ENCODE data around the gene AGER. TPM values are rescaled to one million over a fixed set of nuclear protein-coding genes. Genes with fewer than 3 reads are reported as not detected.
A peak's percentile ranks its signal among the peaks of the same experiment; 100 is the strongest.

AGER gene
- total and polyA plus RNA-seq, 9 of the 15 experiments (the other 6 are each of a cell fraction or from before 2014, with no cell fraction given) = 1.2 to 11.5 (median 4.1) TPM

- TF ChIP-seq, protein P1, sequence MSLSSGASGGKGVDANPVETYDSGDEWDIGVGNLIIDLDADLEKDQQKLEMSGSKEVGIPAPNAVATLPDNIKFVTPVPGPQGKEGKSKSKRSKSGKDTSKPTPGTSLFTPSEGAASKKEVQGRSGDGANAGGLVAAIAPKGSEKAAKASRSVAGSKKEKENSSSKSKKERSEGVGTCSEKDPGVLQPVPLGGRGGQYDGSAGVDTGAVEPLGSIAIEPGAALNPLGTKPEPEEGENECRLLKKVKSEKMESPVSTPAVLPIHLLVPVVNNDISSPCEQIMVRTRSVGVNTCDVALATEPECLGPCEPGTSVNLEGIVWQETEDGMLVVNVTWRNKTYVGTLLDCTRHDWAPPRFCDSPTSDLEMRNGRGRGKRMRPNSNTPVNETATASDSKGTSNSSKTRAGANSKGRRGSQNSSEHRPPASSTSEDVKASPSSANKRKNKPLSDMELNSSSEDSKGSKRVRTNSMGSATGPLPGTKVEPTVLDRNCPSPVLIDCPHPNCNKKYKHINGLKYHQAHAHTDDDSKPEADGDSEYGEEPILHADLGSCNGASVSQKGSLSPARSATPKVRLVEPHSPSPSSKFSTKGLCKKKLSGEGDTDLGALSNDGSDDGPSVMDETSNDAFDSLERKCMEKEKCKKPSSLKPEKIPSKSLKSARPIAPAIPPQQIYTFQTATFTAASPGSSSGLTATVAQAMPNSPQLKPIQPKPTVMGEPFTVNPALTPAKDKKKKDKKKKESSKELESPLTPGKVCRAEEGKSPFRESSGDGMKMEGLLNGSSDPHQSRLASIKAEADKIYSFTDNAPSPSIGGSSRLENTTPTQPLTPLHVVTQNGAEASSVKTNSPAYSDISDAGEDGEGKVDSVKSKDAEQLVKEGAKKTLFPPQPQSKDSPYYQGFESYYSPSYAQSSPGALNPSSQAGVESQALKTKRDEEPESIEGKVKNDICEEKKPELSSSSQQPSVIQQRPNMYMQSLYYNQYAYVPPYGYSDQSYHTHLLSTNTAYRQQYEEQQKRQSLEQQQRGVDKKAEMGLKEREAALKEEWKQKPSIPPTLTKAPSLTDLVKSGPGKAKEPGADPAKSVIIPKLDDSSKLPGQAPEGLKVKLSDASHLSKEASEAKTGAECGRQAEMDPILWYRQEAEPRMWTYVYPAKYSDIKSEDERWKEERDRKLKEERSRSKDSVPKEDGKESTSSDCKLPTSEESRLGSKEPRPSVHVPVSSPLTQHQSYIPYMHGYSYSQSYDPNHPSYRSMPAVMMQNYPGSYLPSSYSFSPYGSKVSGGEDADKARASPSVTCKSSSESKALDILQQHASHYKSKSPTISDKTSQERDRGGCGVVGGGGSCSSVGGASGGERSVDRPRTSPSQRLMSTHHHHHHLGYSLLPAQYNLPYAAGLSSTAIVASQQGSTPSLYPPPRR (CRISPR knock-in tag; IDR thresholded peaks at IDR 0.05; ENCODE audit: borderline replicate concordance) = peak; percentile 93
- peak in 2 of 3 experiments; percentile 24 to 60 for TF ChIP-seq YY1 (IDR thresholded peaks at IDR 0.05; ENCODE audit: borderline replicate concordance in 1 of 3, control insufficient read depth in 1 of 3, extremely low read depth in 1 of 3, insufficient read depth in 3 of 3, insufficient read length in 1 of 3, insufficient replicate concordance in 2 of 3, low read depth in 1 of 3, low read length in 2 of 3)
- TF ChIP-seq, protein P2, sequence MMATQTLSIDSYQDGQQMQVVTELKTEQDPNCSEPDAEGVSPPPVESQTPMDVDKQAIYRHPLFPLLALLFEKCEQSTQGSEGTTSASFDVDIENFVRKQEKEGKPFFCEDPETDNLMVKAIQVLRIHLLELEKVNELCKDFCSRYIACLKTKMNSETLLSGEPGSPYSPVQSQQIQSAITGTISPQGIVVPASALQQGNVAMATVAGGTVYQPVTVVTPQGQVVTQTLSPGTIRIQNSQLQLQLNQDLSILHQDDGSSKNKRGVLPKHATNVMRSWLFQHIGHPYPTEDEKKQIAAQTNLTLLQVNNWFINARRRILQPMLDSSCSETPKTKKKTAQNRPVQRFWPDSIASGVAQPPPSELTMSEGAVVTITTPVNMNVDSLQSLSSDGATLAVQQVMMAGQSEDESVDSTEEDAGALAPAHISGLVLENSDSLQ (IDR thresholded peaks at IDR 0.05) = peak; percentile 94
- peak; percentile 62 for TF ChIP-seq SIN3B (IDR thresholded peaks at IDR 0.05; ENCODE audit: low read depth)
- TF ChIP-seq DNMT1 (IDR thresholded peaks at IDR 0.05) = peak; percentile 88; the same call in 1 of the 2 replicates
- no peak for TF ChIP-seq POU5F1 (IDR thresholded peaks at IDR 0.05; ENCODE audit: borderline replicate concordance, low read depth, low read length, partially characterized antibody)
- TF ChIP-seq CBX2 (IDR thresholded peaks at IDR 0.05; ENCODE audit: insufficient read depth, low read length, poor library complexity, severe bottlenecking) = no peak
- peak; percentile 98 for TF ChIP-seq RB1 (IDR thresholded peaks at IDR 0.05; ENCODE audit: low read depth)
- TF ChIP-seq ZNF589 (CRISPR knock-in tag; IDR thresholded peaks at IDR 0.05; ENCODE audit: low read depth) = peak; percentile 88
- peak; percentile 81 for TF ChIP-seq EGR1 (conservative IDR thresholded peaks at IDR 0.05)
- TF ChIP-seq HMG20A (CRISPR knock-in tag; conservative IDR thresholded peaks at IDR 0.05) = no peak
- peak; percentile 93 for TF ChIP-seq BRD4 (IDR thresholded peaks at IDR 0.05)
- TF ChIP-seq, protein P3, sequence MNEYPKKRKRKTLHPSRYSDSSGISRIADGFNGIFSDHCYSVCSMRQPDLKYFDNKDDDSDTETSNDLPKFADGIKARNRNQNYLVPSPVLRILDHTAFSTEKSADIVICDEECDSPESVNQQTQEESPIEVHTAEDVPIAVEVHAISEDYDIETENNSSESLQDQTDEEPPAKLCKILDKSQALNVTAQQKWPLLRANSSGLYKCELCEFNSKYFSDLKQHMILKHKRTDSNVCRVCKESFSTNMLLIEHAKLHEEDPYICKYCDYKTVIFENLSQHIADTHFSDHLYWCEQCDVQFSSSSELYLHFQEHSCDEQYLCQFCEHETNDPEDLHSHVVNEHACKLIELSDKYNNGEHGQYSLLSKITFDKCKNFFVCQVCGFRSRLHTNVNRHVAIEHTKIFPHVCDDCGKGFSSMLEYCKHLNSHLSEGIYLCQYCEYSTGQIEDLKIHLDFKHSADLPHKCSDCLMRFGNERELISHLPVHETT (CRISPR knock-in tag; conservative IDR thresholded peaks at IDR 0.05 in 1 of 2, IDR thresholded peaks at IDR 0.05 in 1 of 2) = peak in 1 of 2 experiments; percentile 91; a peak in 2 of 4 replicates
- TF ChIP-seq KHSRP (IDR thresholded peaks at IDR 0.05) = peak; percentile 88
- TF ChIP-seq CREB1 (IDR thresholded peaks at IDR 0.05) = peak; percentile 99
- TF ChIP-seq CREB1 (CRISPR knock-in tag; IDR thresholded peaks at IDR 0.05) = peak; percentile 99
Measured at GRCh38 chr6:32195902-32196681, 12.0 kb upstream of the AGER start (continued).
